Mesenchymal stem cell (in vitro differentiated cells and primary cell): Measurements from ENCODE around the gene TDRD1.

Source experiments
- DNase-seq: peaks from one replicate; pipeline ENCODE4 v3.0.0-alpha.2; 2013
- H2AFZ ChIP-seq: one replicate; pipeline ENCODE4 v1.6.1; 2013; ENCODE audit warnings: low read depth, mild to moderate bottlenecking, control low read depth, inconsistent platforms, low read length, moderate library complexity
- H2AK5ac ChIP-seq: 2 replicates; pipeline ENCODE4 v1.6.1; 2013; ENCODE audit warnings: low read length, moderate library complexity, mild to moderate bottlenecking, inconsistent platforms; ENCODE audit not compliant: severe bottlenecking
- H2BK120ac ChIP-seq: one replicate; pipeline ENCODE4 v1.6.1; 2013; ENCODE audit warnings: low read depth, mild to moderate bottlenecking, inconsistent platforms, low read length, moderate library complexity
- H2BK12ac ChIP-seq, 2 experiments: one replicate each; pipeline ENCODE4 v1.6.1; 2013; ENCODE audit warnings: inconsistent platforms in 2 of 2, low read length in 2 of 2, mild to moderate bottlenecking in 2 of 2, moderate library complexity in 2 of 2, control low read depth in 1 of 2
- H2BK15ac ChIP-seq: one replicate; pipeline ENCODE4 v1.6.1; 2013; ENCODE audit warnings: mild to moderate bottlenecking, low read depth, inconsistent platforms; ENCODE audit not compliant: poor library complexity, severe bottlenecking
- H2BK5ac ChIP-seq: 2 replicates; pipeline ENCODE4 v1.6.1; 2013; ENCODE audit warnings: low read depth, mild to moderate bottlenecking, low read length, control low read depth, inconsistent platforms; ENCODE audit not compliant: poor library complexity, severe bottlenecking
- H3K14ac ChIP-seq, 2 experiments: one replicate each; pipeline ENCODE4 v1.6.1; 2013; ENCODE audit warnings: inconsistent platforms in 2 of 2, low read length in 2 of 2, control low read depth in 1 of 2, mild to moderate bottlenecking in 1 of 2, moderate library complexity in 1 of 2
- H3K18ac ChIP-seq, 2 experiments: one replicate each; pipeline ENCODE4 v1.6.1; 2013; ENCODE audit warnings: inconsistent platforms in 2 of 2, low read length in 2 of 2, control low read depth in 1 of 2, low read depth in 1 of 2, mild to moderate bottlenecking in 1 of 2
- H3K23ac ChIP-seq, 2 experiments: one replicate each; pipeline ENCODE4 v1.6.1; 2013; ENCODE audit warnings: inconsistent platforms in 2 of 2, low read length in 2 of 2, mild to moderate bottlenecking in 2 of 2, moderate library complexity in 2 of 2, control low read depth in 1 of 2
- H3K27ac ChIP-seq: 2 replicates; pipeline ENCODE4 v1.5.1; 2013; ENCODE audit warnings: mild to moderate bottlenecking, moderate library complexity, low read length, control low read depth, inconsistent platforms; ENCODE audit not compliant: poor library complexity, severe bottlenecking
- H3K27me3 ChIP-seq, 2 experiments: 2 replicates each; pipeline versions ENCODE4 v1.6.1 to v1.7.0; 2013; ENCODE audit warnings: low read length in 2 of 2, mild to moderate bottlenecking in 2 of 2, moderate library complexity in 2 of 2, control low read depth in 1 of 2, inconsistent platforms in 1 of 2; ENCODE audit not compliant: control insufficient read depth in 1 of 2, insufficient read depth in 1 of 2
- H3K36me3 ChIP-seq, 2 experiments: 2 replicates each; pipeline versions ENCODE4 v1.6.1 to v1.7.0; 2013; ENCODE audit warnings: low read length in 2 of 2, control low read depth in 1 of 2, inconsistent platforms in 1 of 2, low read depth in 1 of 2, mild to moderate bottlenecking in 1 of 2; ENCODE audit not compliant: insufficient read depth in 2 of 2, control insufficient read depth in 1 of 2
- H3K4ac ChIP-seq, 2 experiments: one replicate each; pipeline ENCODE4 v1.6.1; 2013; ENCODE audit warnings: inconsistent platforms in 2 of 2, low read length in 2 of 2, mild to moderate bottlenecking in 2 of 2, moderate library complexity in 2 of 2, control low read depth in 1 of 2, low read depth in 1 of 2
- H3K4me1 ChIP-seq: 2 replicates; pipeline ENCODE4 v1.6.1; 2013; ENCODE audit warnings: low read depth, low read length, control low read depth; ENCODE audit not compliant: control insufficient read depth, insufficient read depth
- H3K4me2 ChIP-seq: 2 replicates; pipeline ENCODE4 v1.6.1; 2013; ENCODE audit warnings: low read length, mild to moderate bottlenecking, inconsistent platforms; ENCODE audit not compliant: poor library complexity, severe bottlenecking
- H3K4me3 ChIP-seq, 2 experiments: 2 replicates each; pipeline versions ENCODE4 v1.5.1 to v1.7.0; 2013; ENCODE audit warnings: low read length in 2 of 2, mild to moderate bottlenecking in 2 of 2, control low read depth in 1 of 2, low read depth in 1 of 2; ENCODE audit not compliant: insufficient read depth in 1 of 2
- H3K79me1 ChIP-seq: replicated peaks from 2 replicates; pipeline ENCODE4 v1.6.1; 2013; ENCODE audit warnings: mild to moderate bottlenecking, control low read depth, low read length, inconsistent platforms; ENCODE audit not compliant: poor library complexity, severe bottlenecking
- H3K9ac ChIP-seq: 2 replicates; pipeline ENCODE4 v1.7.0; 2013; ENCODE audit warnings: mild to moderate bottlenecking, low read length, moderate library complexity
- H3K9me3 ChIP-seq: 2 replicates; pipeline ENCODE4 v1.7.0; 2013; ENCODE audit warnings: mild to moderate bottlenecking, low read length; ENCODE audit not compliant: control insufficient read depth
- H4K8ac ChIP-seq: one replicate; pipeline ENCODE4 v1.6.1; 2013; ENCODE audit warnings: inconsistent platforms, mild to moderate bottlenecking, low read length, moderate library complexity
- H4K91ac ChIP-seq: one replicate; pipeline ENCODE4 v1.6.1; 2013; ENCODE audit warnings: mild to moderate bottlenecking, low read length, inconsistent platforms
- WGBS: methylation state at CpG from one replicate; pipeline ENCODE4 v1.1.7; 2013; ENCODE audit warnings: mixed read lengths; 5-methylcytosine and 5-hydroxymethylcytosine counted together

Gene TDRD1

GRCh38 chr10:114184276-114184675 lies 5.1 kb downstream of the TDRD1 start:
- Histone ChIP-seq H3K23ac (no peak overlapping the region), H3K9ac (no peak overlapping the region), H2AFZ (no peak overlapping the region), H2BK120ac (no peak overlapping the region), H4K8ac (no peak overlapping the region), H2BK12ac (no peak overlapping the region), H3K4me1 (no peaks in the 10 kb centered on the region), H3K18ac (no peak overlapping the region), H3K4ac (no peak overlapping the region), H2BK15ac (no peak overlapping the region), H3K36me3 (no peaks in the 10 kb centered on the region), H3K27ac (no peak overlapping the region), H2BK5ac (no peak overlapping the region), H3K79me1 (no peaks in the 10 kb centered on the region), H4K91ac (no peak overlapping the region), H3K27me3 (peaks cover 0 to 4% of the 10 kb centered on the region in 2 experiments), H3K14ac (no peak overlapping the region), H3K9me3 (no peaks in the 10 kb centered on the region), H3K4me2 (no peak overlapping the region), H3K4me3 (no peak overlapping the region), H2AK5ac (no peak overlapping the region)
- DNase-seq = no peak
- 97% methylated on average over 3 of the region's 5 CpGs for WGBS

DNA sequence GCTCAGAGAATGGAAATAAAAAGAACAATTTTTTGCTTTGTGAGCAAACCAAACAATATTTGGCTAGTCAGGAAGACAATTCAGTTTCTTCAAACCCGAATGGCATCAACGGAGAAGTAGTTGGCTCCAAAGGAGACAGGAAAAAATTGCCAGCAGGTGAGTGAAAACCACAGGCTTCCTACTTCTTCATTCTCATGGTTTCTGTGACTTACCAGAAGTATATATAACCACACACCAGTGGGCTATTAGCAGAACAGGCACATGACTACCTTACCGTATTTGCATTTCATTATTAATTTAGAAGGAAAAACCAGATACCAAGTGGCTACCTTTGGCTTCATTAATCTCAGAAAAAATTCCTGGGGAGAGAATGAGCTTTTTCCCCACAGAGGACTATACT lies 8.8 kb downstream of the TDRD1 start:
- Histone ChIP-seq H4K8ac (no peak overlapping the region), H2BK12ac (no peak overlapping the region), H4K91ac (no peak overlapping the region), H3K23ac (no peak overlapping the region), H2BK5ac (no peak overlapping the region), H2AK5ac (no peak overlapping the region), H3K4me2 (no peak overlapping the region), H2AFZ (no peak overlapping the region), H3K9me3 (no peaks in the 10 kb centered on the region), H3K18ac (no peak overlapping the region), H3K27me3 (peaks cover 0 to 4% of the 10 kb centered on the region in 2 experiments), H3K27ac (no peak overlapping the region), H3K79me1 (no peaks in the 10 kb centered on the region), H3K36me3 (no peaks in the 10 kb centered on the region), H3K14ac (no peak overlapping the region), H2BK120ac (no peak overlapping the region), H3K4ac (no peak overlapping the region), H3K4me1 (no peaks in the 10 kb centered on the region), H2BK15ac (no peak overlapping the region), H3K4me3 (no peak overlapping the region), H3K9ac (no peak overlapping the region)
- 80% methylated on average over 3 of the region's 3 CpGs for WGBS
- DNase-seq = no peak

DNA sequence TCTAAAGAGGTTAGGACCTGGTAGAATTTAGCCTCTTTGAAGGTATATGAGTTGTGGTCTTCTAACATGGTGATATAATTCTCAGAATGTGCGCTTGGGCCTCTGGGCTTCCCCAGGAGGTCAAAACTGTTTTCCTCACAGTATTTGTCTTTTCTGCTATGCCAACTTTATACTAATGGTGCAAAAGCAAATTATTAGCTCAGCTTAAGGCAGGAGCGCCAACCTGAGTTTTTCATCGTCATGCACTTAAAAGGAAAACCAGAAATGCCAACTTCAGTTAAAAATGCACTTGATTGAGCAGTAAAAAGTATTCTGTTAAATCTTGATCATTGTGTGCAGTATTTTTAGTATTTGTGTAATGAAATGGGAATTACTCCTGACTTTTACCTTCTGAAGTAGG lies 9.7 kb downstream of the TDRD1 start:
- 98% methylated on average over 3 of the region's 3 CpGs for WGBS

GRCh38 chr10:114189700-114190099 lies 10.5 kb downstream of the TDRD1 start:
- Histone ChIP-seq H3K27me3 (peaks cover 0 to 4% of the 10 kb centered on the region in 2 experiments), H2BK120ac (no peak overlapping the region), H2BK12ac (no peak overlapping the region), H3K4ac (no peak overlapping the region), H2AK5ac (no peak overlapping the region), H3K36me3 (no peaks in the 10 kb centered on the region), H3K4me3 (no peak overlapping the region), H4K8ac (no peak overlapping the region), H3K4me2 (no peak overlapping the region), H3K18ac (no peak overlapping the region), H3K27ac (no peak overlapping the region), H3K23ac (no peak overlapping the region), H2BK15ac (no peak overlapping the region), H3K4me1 (no peaks in the 10 kb centered on the region), H2AFZ (no peak overlapping the region), H3K9ac (no peak overlapping the region), H4K91ac (no peak overlapping the region), H3K79me1 (no peaks in the 10 kb centered on the region), H2BK5ac (no peak overlapping the region), H3K9me3 (no peaks in the 10 kb centered on the region), H3K14ac (no peak overlapping the region)
- 94% methylated on average over 6 of the region's 8 CpGs for WGBS
- DNase-seq = no peak

More for the DNA sequence above, 9.7 kb downstream of the TDRD1 start:
- H3K4me1 ChIP-seq = no peaks in the 10 kb centered on the region
- H4K91ac ChIP-seq = no peak overlapping the region
- H3K4ac ChIP-seq = no peak overlapping the region
- H2AFZ ChIP-seq = no peak overlapping the region
- no peak overlapping the region for H2BK5ac ChIP-seq
- H3K79me1 ChIP-seq = no peaks in the 10 kb centered on the region
- DNase-seq = no peak
- no peak overlapping the region for H3K23ac ChIP-seq
- no peak overlapping the region for H2BK120ac ChIP-seq
- no peak overlapping the region for H3K18ac ChIP-seq
- peaks cover 0 to 4% of the 10 kb centered on the region in 2 experiments for H3K27me3 ChIP-seq
- no peak overlapping the region for H3K4me3 ChIP-seq
- no peaks in the 10 kb centered on the region for H3K36me3 ChIP-seq
- no peak overlapping the region for H3K9ac ChIP-seq
- H2BK15ac ChIP-seq = no peak overlapping the region
- H2BK12ac ChIP-seq = no peak overlapping the region
- H3K27ac ChIP-seq = no peak overlapping the region
- no peak overlapping the region for H2AK5ac ChIP-seq
- H3K14ac ChIP-seq = no peak overlapping the region
- no peak overlapping the region for H3K4me2 ChIP-seq
- H4K8ac ChIP-seq = no peak overlapping the region
- no peaks in the 10 kb centered on the region for H3K9me3 ChIP-seq
